Lower leg skin (tissue), 3 donors: Measurements from ENCODE around the gene INHBE.

Experiments
- POLR2A ChIP-seq, 2 donors: fragments of 450-650 bp; IDR thresholded peaks; one replicate each; pipeline ENCODE4 v1.6.1; 2016 to 2017; ENCODE audit warnings: antibody characterized with exemption in 2 of 2, mild to moderate bottlenecking in 1 of 2, moderate library complexity in 1 of 2
- TF ChIP-seq, protein P1 (sequence below), 3 donors: fragments of 450-650 bp; IDR thresholded peaks; one replicate each; pipeline ENCODE4 v1.5.1; 2016; ENCODE audit warnings: antibody characterized with exemption in 3 of 3, mild to moderate bottlenecking in 3 of 3, moderate library complexity in 2 of 3

DNA sequence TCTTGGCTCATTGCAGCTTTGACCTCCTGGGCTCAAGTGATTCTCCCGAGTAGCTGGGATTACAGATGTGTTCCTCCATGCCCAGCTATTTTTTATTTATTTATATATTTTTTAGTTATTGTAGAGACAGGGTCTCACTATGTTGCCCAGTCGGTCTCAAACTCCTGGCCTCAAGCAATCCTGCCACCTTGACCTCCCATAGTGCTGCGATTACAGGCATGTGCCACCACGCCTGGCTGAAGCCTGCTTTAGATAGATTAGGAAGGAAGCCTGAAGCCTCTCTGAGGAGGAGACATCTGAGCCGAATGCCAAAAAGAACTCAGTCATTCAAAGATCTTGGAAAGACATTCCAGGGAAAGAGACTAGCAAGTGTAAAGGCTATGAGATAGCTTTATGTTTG is 10.4 kb upstream of the INHBE start:
- no peak for TF ChIP-seq POLR2A (IDR thresholded peaks at IDR 0.05)
- TF ChIP-seq, protein P1, sequence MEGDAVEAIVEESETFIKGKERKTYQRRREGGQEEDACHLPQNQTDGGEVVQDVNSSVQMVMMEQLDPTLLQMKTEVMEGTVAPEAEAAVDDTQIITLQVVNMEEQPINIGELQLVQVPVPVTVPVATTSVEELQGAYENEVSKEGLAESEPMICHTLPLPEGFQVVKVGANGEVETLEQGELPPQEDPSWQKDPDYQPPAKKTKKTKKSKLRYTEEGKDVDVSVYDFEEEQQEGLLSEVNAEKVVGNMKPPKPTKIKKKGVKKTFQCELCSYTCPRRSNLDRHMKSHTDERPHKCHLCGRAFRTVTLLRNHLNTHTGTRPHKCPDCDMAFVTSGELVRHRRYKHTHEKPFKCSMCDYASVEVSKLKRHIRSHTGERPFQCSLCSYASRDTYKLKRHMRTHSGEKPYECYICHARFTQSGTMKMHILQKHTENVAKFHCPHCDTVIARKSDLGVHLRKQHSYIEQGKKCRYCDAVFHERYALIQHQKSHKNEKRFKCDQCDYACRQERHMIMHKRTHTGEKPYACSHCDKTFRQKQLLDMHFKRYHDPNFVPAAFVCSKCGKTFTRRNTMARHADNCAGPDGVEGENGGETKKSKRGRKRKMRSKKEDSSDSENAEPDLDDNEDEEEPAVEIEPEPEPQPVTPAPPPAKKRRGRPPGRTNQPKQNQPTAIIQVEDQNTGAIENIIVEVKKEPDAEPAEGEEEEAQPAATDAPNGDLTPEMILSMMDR (IDR thresholded peaks at IDR 0.05): no peak
